ENCODE measurements around the gene LHFPL6.

- TF ChIP-seq POLR2A (IDR thresholded peaks at IDR 0.05) = no peak
- no peak for TF ChIP-seq CTCF (IDR thresholded peaks at IDR 0.05)
These were observed 38.7 kb upstream of the LHFPL6 start for GRCh38 chr13:39641645-39642044.
